OCI-LY1 (cell line): Measurements from ENCODE around the gene TNIP1.

ENCODE experiments used
- H2AFZ ChIP-seq: fragments of 200-600 bp; sonication (generic), shearing (Covaris generic); 2 replicates; pipeline ENCODE4 v1.6.0; 2014; ENCODE audit warnings: antibody characterized with exemption, mild to moderate bottlenecking, low read length
- H3F3A ChIP-seq: fragments of 200-600 bp; sonication (generic), shearing (Covaris generic); 2 replicates; pipeline ENCODE4 v1.6.0; 2014; ENCODE audit warnings: mild to moderate bottlenecking, antibody characterized with exemption, low read length, moderate library complexity; ENCODE audit not compliant: insufficient read depth
- H3K27ac ChIP-seq: fragments of 200-600 bp; sonication (generic); 2 replicates; pipeline ENCODE4 v1.5.1; 2014; ENCODE audit warnings: low read length, mixed run types, mild to moderate bottlenecking, low read depth; ENCODE audit not compliant: poor library complexity, severe bottlenecking
- H3K27me3 ChIP-seq: fragments of 200-600 bp; sonication (generic); 2 replicates; pipeline ENCODE4 v1.6.0; 2014; ENCODE audit warnings: antibody characterized with exemption, mild to moderate bottlenecking, low read length, moderate library complexity; ENCODE audit not compliant: insufficient read depth
- H3K36me3 ChIP-seq: fragments of 200-600 bp; sonication (generic); 2 replicates; pipeline ENCODE4 v1.6.1; 2014; ENCODE audit warnings: mild to moderate bottlenecking, antibody characterized with exemption, low read length, moderate library complexity, mixed read lengths; ENCODE audit not compliant: insufficient read depth
- H3K4me1 ChIP-seq: fragments of 200-600 bp; sonication (generic); 2 replicates; pipeline ENCODE4 v1.5.1; 2014; ENCODE audit warnings: mild to moderate bottlenecking, low read length, moderate library complexity; ENCODE audit not compliant: insufficient read depth, severe bottlenecking
- H3K4me2 ChIP-seq: fragments of 200-600 bp; sonication (generic), shearing (Covaris generic); 2 replicates; pipeline ENCODE4 v1.6.1; 2014; ENCODE audit warnings: low read length
- H3K4me3 ChIP-seq: fragments of 200-600 bp; sonication (generic); 2 replicates; pipeline ENCODE4 v1.5.1; 2014; ENCODE audit warnings: low read length, low read depth, mild to moderate bottlenecking, mixed read lengths; ENCODE audit not compliant: poor library complexity, severe bottlenecking
- H3K79me2 ChIP-seq: fragments of 200-600 bp; shearing (Covaris generic); 2 replicates; pipeline ENCODE4 v1.6.1; 2016; ENCODE audit warnings: mixed run types, low read length, mixed read lengths; ENCODE audit not compliant: insufficient read depth
- H3K9ac ChIP-seq: fragments of 200-600 bp; sonication (generic), shearing (Covaris generic); 2 replicates; pipeline ENCODE4 v1.6.1; 2014; ENCODE audit warnings: mild to moderate bottlenecking, low read length, mixed read lengths
- H3K9me2 ChIP-seq: fragments of 200-600 bp; sonication (generic), shearing (Covaris generic); 2 replicates; pipeline ENCODE4 v1.6.1; 2014; ENCODE audit warnings: low read depth, mild to moderate bottlenecking, low read length, mixed read lengths
- H3K9me3 ChIP-seq: fragments of 200-600 bp; shearing (Covaris generic); 2 replicates; pipeline ENCODE4 v1.6.1; 2014; ENCODE audit warnings: low read length, mixed read lengths
- H4K20me1 ChIP-seq: fragments of 200-600 bp; sonication (generic), shearing (Covaris generic); 2 replicates; pipeline ENCODE4 v1.6.0; 2016; ENCODE audit warnings: mild to moderate bottlenecking, low read length; ENCODE audit not compliant: insufficient read depth
- EZH2 ChIP-seq: fragments of 200-600 bp; sonication (generic), shearing (Covaris generic); IDR thresholded peaks from 2 replicates; pipeline ENCODE4 v1.8.0; 2017; ENCODE audit warnings: borderline replicate concordance, mixed run types, mild to moderate bottlenecking, antibody characterized with exemption, low read length, moderate library complexity, mixed read lengths
- TF ChIP-seq, protein P1 (sequence below): fragments of 200-600 bp; sonication (generic), shearing (Covaris generic); IDR thresholded peaks from 2 replicates; pipeline ENCODE4 v1.5.1; 2017; ENCODE audit warnings: mild to moderate bottlenecking, antibody characterized with exemption, low read length, moderate library complexity, mixed read lengths

The TNIP1 gene

DNA sequence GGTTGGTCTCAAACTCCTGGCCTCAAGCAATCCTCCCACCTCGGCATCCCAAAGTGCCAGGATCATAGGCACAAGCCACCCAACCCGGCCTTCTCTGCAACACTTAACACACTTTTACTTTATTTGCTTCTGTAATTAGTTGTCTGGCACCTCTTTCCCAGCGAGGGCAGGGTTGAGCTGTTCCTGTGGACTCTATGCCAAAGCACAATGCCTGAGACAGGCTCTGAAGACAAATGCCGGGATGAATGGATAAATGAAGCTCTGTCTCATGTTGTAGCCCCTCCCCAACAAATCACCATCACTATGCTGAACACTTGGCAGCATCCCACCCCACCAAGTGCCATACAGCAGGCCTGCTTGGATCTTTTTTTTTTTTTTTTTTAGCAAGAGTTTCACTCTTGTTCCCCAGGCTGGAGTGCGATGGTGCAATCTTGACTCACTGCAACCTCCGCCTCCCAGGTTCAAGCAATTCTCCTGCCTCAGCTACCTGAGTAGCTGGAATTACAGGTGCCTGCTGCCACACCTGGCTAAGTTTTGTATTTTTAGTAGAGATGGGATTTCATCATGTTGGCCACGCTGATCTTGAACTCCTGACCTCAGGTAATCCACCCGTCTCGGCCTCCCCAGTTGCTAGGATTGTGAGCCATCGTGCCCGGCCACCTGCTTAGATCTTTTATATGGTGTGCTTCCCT is 39.1 kb downstream of the TNIP1 start:
- Histone ChIP-seq H3K79me2 (no peaks in the 10 kb centered on the region), H3K36me3 (peaks cover 98% of the 10 kb centered on the region), H3K4me3 (no peak overlapping the region), H3K27ac (no peak overlapping the region), H3K9me2 (no peaks in the 10 kb centered on the region), H3K9me3 (no peaks in the 10 kb centered on the region), H3K4me2 (no peak overlapping the region), H2AFZ (no peak overlapping the region), H3K9ac (no peak overlapping the region), H3K27me3 (no peaks in the 10 kb centered on the region), H3K4me1 (no peaks in the 10 kb centered on the region), H4K20me1 (no peaks in the 10 kb centered on the region), H3F3A (no peaks in the 10 kb centered on the region)
- TF ChIP-seq EZH2: no peak
- TF ChIP-seq, protein P1, sequence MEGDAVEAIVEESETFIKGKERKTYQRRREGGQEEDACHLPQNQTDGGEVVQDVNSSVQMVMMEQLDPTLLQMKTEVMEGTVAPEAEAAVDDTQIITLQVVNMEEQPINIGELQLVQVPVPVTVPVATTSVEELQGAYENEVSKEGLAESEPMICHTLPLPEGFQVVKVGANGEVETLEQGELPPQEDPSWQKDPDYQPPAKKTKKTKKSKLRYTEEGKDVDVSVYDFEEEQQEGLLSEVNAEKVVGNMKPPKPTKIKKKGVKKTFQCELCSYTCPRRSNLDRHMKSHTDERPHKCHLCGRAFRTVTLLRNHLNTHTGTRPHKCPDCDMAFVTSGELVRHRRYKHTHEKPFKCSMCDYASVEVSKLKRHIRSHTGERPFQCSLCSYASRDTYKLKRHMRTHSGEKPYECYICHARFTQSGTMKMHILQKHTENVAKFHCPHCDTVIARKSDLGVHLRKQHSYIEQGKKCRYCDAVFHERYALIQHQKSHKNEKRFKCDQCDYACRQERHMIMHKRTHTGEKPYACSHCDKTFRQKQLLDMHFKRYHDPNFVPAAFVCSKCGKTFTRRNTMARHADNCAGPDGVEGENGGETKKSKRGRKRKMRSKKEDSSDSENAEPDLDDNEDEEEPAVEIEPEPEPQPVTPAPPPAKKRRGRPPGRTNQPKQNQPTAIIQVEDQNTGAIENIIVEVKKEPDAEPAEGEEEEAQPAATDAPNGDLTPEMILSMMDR: no peak

DNA sequence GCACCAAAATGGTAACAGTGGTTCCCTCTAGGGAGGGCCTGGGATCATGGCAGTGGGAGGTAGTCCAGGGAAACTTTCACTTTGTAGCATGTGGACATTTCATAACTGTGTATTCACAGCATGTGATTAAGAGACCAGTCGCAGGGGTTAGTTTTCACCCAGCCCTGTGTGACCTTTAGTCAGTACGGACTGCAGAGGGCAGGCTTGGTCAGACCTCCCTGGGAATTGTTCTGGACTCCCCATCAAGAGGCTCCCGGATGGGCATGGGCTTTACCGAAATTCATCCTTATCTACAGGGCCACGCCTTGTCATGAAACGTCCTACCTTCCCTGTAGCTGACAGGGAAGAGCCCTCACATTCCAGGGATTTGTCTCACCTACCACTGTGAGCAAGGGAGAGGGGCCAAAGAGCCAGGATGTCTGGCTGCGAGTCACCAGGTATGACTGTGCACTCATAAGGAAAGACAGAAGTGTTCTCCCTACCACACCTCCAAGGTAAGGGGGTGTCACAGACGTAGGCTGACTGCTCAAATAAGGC is 40.6 kb downstream of the TNIP1 start:
- H3K9ac ChIP-seq: no peak overlapping the region
- no peak overlapping the region for H3K4me2 ChIP-seq
- no peaks in the 10 kb centered on the region for H3K4me1 ChIP-seq
- no peaks in the 10 kb centered on the region for H4K20me1 ChIP-seq
- peaks cover 99% of the 10 kb centered on the region for H3K36me3 ChIP-seq
- H3F3A ChIP-seq: no peaks in the 10 kb centered on the region
- H3K9me2 ChIP-seq: no peaks in the 10 kb centered on the region
- no peak overlapping the region for H3K4me3 ChIP-seq
- no peak overlapping the region for H3K27ac ChIP-seq
- no peaks in the 10 kb centered on the region for H3K79me2 ChIP-seq
- H3K9me3 ChIP-seq: no peaks in the 10 kb centered on the region
- no peaks in the 10 kb centered on the region for H3K27me3 ChIP-seq
- TF ChIP-seq, protein P1: no peak; the same call in 1 of the 2 replicates
- no peak for TF ChIP-seq EZH2
- H2AFZ ChIP-seq: no peak overlapping the region

GRCh38 chr5:151039665-151040064 is 41.2 kb downstream of the TNIP1 start:
- H3K79me2 ChIP-seq: no peaks in the 10 kb centered on the region
- TF ChIP-seq, protein P1: no peak
- TF ChIP-seq EZH2: no peak
- no peak overlapping the region for H3K9ac ChIP-seq
- H3F3A ChIP-seq: no peaks in the 10 kb centered on the region
- no peaks in the 10 kb centered on the region for H3K27me3 ChIP-seq
- H2AFZ ChIP-seq: no peak overlapping the region
- no peaks in the 10 kb centered on the region for H3K9me3 ChIP-seq
- no peak overlapping the region for H3K4me2 ChIP-seq
- H3K27ac ChIP-seq: no peak overlapping the region
- no peaks in the 10 kb centered on the region for H4K20me1 ChIP-seq
- H3K4me1 ChIP-seq: no peaks in the 10 kb centered on the region
- no peaks in the 10 kb centered on the region for H3K9me2 ChIP-seq
- peaks cover 99% of the 10 kb centered on the region for H3K36me3 ChIP-seq
- H3K4me3 ChIP-seq: no peak overlapping the region
